Measurements from ENCODE around the gene NOL4L.

NOL4L gene

GRCh38 chr20:32585011-32585585 is at the start of gene NOL4L:
Gene NOL4L (minus strand): TSS chr20:32585333. CDS start chr20:32584890, 443 bp downstream.
- peak; percentile 51 for DNase-seq (ENCODE audit: low spot score)

- no peak for DNase-seq (ENCODE audit: low spot score)
Measured at GRCh38 chr20:32634041-32634805, 49.1 kb upstream of the NOL4L start.

- no peak for DNase-seq (ENCODE audit: low spot score)
Measured at GRCh38 chr20:32632461-32633354, 47.6 kb upstream of the NOL4L start.

GRCh38 chr20:32631933-32632460 is 46.9 kb upstream of the NOL4L start:
- DNase-seq (ENCODE audit: low spot score) = no peak

GRCh38 chr20:32629813-32630212 is 44.7 kb upstream of the NOL4L start:
- no peak for DNase-seq (ENCODE audit: low spot score)

GRCh38 chr20:32628960-32629530 is 43.9 kb upstream of the NOL4L start:
- no peak for DNase-seq (ENCODE audit: low spot score)

GRCh38 chr20:32626859-32627636 is 41.9 kb upstream of the NOL4L start:
- DNase-seq (ENCODE audit: low spot score) = peak; percentile 80

GRCh38 chr20:32626407-32626806 is 41.3 kb upstream of the NOL4L start:
- no peak for DNase-seq (ENCODE audit: low spot score)

- DNase-seq (ENCODE audit: low spot score) = no peak
Measured at GRCh38 chr20:32625996-32626395, 40.9 kb upstream of the NOL4L start.

- DNase-seq (ENCODE audit: low spot score) = no peak
Measured at GRCh38 chr20:32624687-32625345, 39.7 kb upstream of the NOL4L start.

GRCh38 chr20:32623667-32624157 is 38.6 kb upstream of the NOL4L start:
- DNase-seq (ENCODE audit: low spot score) = no peak

- DNase-seq (ENCODE audit: low spot score) = no peak
Measured at GRCh38 chr20:32622585-32623468, 37.7 kb upstream of the NOL4L start.

GRCh38 chr20:32621891-32622584 is 36.9 kb upstream of the NOL4L start:
- DNase-seq (ENCODE audit: low spot score) = no peak

- DNase-seq (ENCODE audit: low spot score) = no peak
Measured at GRCh38 chr20:32621071-32621890, 36.1 kb upstream of the NOL4L start.

GRCh38 chr20:32619586-32619985 is 34.5 kb upstream of the NOL4L start:
- no peak for DNase-seq (ENCODE audit: low spot score)

GRCh38 chr20:32614772-32615171 is 29.6 kb upstream of the NOL4L start:
- no peak for DNase-seq (ENCODE audit: low spot score)

- DNase-seq (ENCODE audit: low spot score) = no peak
Measured at GRCh38 chr20:32614303-32614702, 29.2 kb upstream of the NOL4L start.

All from globus pallidus (tissue), 1 donor.